GM19438 (cell line): ENCODE measurements around the gene ARHGAP29.
"Not testable (repeated sequence)": the region's sequence is repeated elsewhere in the genome, so short reads cannot be mapped to it uniquely, and the experiment has no call there.

ENCODE experiments used
- ATAC-seq: cut with Tn5 transposase; IDR thresholded peaks from one replicate; pipeline ENCODE4 v1.9.1; 2021; ENCODE audit warnings: low read depth; ENCODE audit not compliant: unreplicated experiment

Gene ARHGAP29

DNA sequence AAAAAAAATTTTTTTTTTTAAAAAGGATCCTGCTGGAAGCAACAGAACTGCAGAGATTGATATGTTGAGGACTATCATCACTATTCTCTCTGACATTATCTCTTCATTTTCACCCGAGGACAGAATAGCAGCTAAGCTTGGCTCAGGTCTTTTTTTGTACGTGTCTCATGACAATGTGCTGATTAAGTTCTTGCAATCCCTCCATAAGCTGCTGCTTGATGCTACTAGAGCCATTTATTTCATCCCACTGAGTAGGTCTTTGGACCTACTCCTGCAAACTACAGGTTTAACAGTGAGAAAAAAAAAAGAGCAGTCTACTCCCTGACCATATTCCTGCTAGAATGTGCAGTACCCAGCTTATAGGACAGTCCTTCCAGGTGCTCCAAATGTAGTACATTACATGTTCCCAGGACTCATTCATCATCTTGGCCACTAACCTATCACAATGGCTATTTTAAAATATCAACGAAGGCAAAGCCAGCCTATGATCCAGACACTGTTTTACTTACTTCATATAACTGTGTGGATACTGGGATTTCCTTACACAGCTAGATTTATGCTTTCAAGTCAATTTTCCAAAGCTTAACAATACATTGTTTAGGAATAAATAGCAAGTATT lies 54.1 kb downstream of the ARHGAP29 start:
- no peak for ATAC-seq

DNA sequence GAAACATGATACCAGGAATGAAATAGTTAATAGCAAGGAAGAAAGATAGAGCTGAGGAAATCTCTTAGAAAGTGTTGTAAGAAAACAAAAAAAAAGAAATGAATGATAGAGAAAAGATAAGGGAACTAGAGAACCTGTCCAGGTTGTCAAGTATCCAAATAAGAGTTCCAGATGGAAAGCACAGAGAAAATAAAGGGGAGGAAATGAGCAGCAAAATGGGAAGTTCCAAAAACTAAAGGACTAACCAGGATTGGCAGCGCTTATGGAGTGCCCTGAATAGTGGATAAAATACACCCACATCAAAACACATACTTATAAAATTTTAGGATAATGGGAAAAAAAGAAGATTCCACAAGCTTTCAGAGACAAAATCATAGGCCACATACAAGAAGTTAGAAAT lies 55.2 kb downstream of the ARHGAP29 start:
- ATAC-seq, result no peak

GRCh38 chr1:94180650-94181049 lies 56.7 kb downstream of the ARHGAP29 start:
- ATAC-seq, result no peak

DNA sequence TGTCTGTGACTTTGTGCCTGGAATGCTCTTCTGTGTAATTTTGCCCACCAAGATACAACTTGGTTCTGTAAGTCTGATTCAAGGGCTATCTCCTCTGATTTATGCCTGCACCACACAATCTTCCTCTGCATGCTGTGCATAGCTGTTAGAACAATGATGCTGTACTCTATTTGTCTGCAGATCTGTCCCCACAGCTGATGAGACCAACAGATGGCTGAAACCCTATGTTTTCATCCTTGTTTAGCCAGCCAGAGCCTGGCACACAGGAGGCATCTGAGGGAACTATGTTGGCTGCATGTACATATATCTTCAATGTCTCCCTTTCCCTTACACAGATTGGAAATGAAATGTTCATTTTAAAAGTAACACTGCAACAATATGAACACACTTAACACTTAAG lies 58.5 kb downstream of the ARHGAP29 start:
- no peak for ATAC-seq

DNA sequence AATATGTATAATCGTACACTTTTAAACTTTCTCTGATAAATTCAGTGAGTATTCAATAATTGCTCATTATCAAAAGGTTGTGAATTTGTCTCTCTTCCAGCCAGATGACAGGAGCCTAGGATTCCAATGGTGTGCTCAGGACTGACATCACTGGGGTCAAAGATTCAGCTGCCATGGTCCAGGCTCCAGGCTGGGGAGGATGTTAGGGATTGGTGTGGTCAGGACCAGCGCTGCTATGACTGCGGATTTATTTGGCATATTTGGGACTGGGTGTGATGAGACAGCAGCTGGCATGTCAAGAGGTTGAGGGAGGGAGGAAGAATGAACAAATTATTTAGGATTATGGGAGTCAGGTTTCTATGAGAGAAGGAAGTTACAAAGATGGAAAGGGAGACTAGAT lies 68.3 kb downstream of the ARHGAP29 start:
- no peak for ATAC-seq

DNA sequence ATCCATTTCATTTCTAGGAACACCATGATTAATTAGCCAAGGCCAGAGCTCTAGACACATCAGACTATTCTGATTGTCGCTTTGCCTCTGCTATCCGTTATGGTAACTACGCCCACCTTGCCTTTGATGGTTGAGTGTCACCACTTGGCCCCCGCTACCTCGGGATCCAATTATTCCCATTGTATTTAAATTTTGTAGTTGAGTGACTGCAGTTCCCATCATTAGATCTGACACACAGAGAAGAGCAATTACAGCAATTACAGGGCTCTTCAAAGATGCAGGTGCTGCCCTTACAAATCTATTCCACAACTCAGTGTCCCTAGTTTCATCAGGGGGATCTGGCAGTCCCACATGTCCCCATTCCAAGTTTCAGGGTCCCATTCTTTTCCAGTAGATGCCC lies 71.5 kb downstream of the ARHGAP29 start:
- no peak for ATAC-seq

GRCh38 chr1:94164885-94165284 lies 72.5 kb downstream of the ARHGAP29 start:
- ATAC-seq, result not testable (repeated sequence)

DNA sequence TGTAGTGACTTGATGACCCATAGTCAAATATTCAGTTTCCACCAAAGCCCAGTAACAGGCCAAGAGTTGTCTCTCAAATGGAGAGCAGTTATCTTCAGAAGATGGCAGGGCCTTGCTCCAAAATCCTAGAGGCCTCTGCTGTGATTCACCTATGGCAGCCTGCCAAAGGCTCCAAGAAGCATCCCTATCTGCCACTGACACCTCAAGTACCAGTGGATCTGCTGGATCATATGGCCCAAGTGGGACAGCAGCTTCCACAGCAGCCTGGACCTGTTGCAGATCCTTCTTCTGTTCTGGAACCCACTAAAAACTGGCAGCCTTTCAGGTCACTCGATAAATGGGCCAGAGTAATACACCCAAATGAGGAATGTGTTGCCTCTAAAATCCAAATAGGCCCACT lies 73.3 kb downstream of the ARHGAP29 start:
- not testable (repeated sequence) for ATAC-seq

DNA sequence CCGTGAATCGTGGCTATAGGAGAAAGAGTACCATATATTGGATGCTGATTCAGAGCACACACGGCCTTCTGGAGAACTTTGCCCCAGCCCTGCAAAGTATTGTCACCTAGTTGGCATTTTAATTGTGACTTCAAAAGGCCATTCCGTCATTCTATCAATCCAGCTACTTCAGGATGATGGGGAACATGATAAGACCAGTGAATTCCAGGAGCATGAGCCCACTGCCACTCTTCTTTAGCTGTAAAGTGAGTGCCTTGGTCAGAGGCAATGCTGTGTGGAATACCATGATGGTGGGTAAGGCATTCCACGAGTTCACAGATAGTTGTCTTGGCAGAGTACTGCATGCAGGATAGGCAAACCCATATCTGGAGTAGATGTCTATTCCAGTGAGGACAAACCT lies 74.1 kb downstream of the ARHGAP29 start:
- not testable (repeated sequence) for ATAC-seq

GRCh38 chr1:94160811-94161210 lies 76.6 kb downstream of the ARHGAP29 start:
- ATAC-seq, result no peak

DNA sequence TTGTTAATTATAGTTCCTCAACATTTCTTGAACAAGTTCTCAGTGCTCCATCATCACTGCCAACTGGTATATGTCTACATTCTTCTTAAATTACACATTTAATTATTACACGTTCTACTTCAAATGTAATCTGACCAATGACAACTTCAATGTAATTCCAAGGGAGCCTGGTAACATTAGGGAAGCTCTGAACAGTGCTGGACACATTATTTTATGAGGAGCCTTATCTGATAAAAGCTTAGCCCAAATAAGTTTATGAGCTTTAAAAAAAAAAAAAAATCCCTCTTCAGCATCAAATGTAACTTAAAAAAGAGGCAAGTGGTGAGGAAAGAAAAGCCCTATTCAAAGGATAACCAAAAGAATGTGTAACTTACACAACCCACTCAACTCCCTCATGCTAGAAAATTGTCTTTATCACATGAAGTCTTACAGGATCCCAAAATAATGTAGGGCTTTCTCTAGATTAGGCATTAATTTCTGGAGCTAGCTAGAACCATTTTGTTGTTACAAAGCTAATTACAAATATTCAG lies 81.2 kb downstream of the ARHGAP29 start:
- no peak for ATAC-seq

GRCh38 chr1:94154989-94155388 lies 82.4 kb downstream of the ARHGAP29 start:
- no peak for ATAC-seq

DNA sequence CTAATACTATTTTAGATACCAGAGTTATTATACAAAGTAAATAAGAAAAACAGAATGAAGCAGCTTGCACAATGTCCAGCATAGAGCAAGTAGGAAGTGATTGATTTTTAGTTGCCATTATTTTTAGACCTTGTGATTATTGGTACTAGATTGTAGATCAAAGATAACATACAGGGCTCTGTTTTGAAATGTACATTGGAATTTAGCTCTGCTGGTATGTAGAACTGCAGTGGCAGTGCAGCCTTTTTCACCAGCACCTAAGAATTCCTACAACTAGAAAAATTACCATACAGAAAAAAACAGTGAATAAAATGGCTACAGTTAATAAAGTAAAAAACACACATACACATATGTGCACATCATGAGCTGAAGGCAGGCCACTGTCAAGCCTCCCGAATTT lies 84.3 kb downstream of the ARHGAP29 start:
- no peak for ATAC-seq

GRCh38 chr1:94149166-94149565 lies 88.2 kb downstream of the ARHGAP29 start:
- not testable (repeated sequence) for ATAC-seq

GRCh38 chr1:94146273-94146672 lies 91.1 kb downstream of the ARHGAP29 start:
- no peak for ATAC-seq

DNA sequence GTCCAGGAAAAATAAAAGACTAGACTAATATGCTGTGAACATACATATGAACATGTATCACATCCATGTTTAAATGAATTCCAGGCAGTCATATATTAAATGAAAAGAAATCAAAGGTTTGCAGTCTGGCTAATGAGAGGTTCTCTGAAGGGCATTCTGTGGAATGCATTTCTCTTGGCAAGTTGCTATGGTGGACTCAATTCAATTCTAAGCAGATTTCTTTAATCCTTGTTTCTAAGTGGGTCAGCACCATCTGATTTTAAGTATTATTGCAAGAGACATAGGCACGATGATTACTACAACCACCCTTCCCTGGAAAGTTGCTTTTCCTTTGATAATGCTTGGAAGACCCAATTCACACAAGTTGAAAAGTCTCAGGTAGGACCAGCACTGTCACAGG lies 92.5 kb downstream of the ARHGAP29 start:
- no peak for ATAC-seq

DNA sequence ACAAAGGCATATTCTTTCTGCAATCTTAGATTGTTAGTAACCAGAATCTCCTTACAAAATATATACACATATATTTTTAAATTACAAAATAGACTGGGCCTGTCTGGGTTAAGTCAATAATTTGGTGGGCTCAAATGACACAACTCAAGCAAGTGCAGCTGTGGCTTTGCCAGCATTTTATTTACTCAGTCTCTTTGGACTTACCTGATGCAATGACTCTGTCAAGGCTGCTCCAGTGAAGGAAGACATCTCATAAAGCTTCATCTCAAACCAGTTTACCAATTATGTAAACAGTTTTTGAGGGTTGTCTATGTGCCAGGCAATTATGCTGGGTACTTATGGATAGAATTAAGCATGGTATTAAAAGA lies 93.6 kb downstream of the ARHGAP29 start:
- no peak for ATAC-seq

DNA sequence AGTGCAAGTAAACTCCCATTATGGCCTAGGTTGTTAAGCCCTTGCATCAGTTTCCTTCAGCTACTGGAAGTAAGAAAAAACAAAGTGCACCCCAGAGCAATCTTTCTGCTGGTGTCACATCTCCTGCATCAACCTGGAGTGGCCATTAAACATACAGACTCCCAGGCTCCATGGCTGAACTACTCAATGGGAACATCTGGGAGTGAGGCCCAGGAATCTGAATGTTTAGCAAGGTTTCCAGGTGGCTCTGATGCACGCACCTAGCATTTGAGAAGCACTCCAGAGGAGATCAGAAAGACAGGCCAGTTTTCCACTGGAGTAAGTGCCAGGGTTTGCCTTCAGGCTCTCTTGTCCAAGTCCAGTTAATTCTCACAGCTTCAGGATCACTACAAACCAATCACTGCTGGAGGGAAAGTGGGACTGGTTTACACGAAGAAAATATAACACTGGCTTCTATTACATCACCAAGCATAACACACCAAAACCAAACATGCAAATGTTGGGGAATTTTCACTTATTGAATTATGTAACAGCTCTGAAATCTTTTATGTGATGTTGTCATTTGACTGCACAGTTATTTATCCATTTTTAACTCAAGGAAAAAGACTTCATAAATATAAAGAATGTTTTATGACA lies 94.1 kb downstream of the ARHGAP29 start:
- ATAC-seq, result no peak

DNA sequence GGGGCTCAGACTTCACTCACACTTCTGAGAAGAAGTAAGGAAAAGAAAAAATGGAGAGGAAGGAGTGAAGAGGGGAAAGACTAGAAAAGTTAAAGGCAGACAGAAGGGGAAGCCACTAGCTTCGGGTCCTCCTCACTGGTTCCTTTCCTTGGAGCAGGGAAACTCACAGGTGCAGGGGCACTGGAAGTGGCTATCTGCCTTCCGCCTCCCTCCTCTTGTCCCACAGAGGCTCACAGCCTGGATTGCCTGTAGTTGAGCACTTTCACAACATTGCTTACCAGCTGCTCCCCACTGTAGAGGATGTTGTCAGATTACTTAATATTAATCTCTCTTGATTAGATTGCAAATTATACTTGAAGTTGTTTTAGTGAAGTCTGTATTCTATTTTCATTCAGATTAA lies 94.8 kb downstream of the ARHGAP29 start:
- ATAC-seq, result no peak

GRCh38 chr1:94142022-94142421 lies 95.4 kb downstream of the ARHGAP29 start:
- no peak for ATAC-seq

DNA sequence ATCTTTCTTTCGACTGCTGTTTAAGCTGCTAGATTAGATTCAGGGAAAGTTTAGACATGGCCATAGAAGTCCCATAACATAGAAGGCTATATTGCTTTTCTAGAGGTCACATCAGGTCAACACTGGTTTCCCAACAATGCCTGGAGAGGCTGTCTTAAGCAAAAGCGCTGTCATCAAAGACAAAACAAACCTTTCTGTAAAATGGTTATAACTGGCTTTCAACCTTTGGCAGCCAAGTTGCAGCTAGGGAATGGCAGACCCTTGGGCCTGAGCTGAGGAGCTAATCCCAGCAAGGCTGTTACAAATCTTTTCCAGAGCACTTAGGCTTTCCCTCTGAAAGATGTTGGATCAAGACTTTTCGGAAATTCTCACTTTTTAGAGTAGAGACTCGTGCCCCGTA lies 105.3 kb downstream of the ARHGAP29 start:
- no peak for ATAC-seq

- ATAC-seq, result no peak
These were observed 106.4 kb downstream of the ARHGAP29 start for GRCh38 chr1:94130851-94131595.
